Activated T-helper 17 cell treated with anti-CD3 and anti-CD28 coated beads, Interleukin-2, amount 50 U/mL, for 72 hours (primary cell): ENCODE results near the gene MON1A. TPM values are rescaled to one million over a fixed set of nuclear protein-coding genes. Genes with fewer than 3 reads are reported as not detected.
A peak's percentile ranks its signal among the peaks of the same experiment; 100 is the strongest.
"Not testable (repeated sequence)": the region's sequence is repeated elsewhere in the genome, so short reads cannot be mapped to it uniquely, and the experiment has no call there.

Source experiments
- ATAC-seq: fragments of 150-1000 bp; cut with Tn5 transposase; replicated peaks from 2 replicates; pipeline ENCODE4 v1.10.0; 2021; ENCODE audit warnings: mild to moderate bottlenecking, moderate library complexity
- H3K27ac Mint-ChIP-seq: one replicate; pipeline ENCODE4 v1.8.0; 2022; ENCODE audit warnings: mixed read lengths
- H3K27me3 Mint-ChIP-seq: one replicate; pipeline ENCODE4 v1.8.0; 2022; ENCODE audit warnings: mixed read lengths
- H3K36me3 Mint-ChIP-seq: one replicate; pipeline ENCODE4 v1.8.0; 2022; ENCODE audit warnings: low read depth, mild to moderate bottlenecking, mixed read lengths
- H3K4me1 Mint-ChIP-seq: one replicate; pipeline ENCODE4 v1.8.0; 2022; ENCODE audit warnings: mixed read lengths
- H3K4me3 Mint-ChIP-seq: one replicate; pipeline ENCODE4 v1.8.0; 2022; ENCODE audit warnings: mild to moderate bottlenecking, mixed read lengths
- H3K9me3 Mint-ChIP-seq: one replicate; pipeline ENCODE4 v1.8.0; 2022; ENCODE audit warnings: mixed read lengths
- total RNA-seq, 2 donors: library from RNA; stranded (reverse); gene quantifications; one replicate each; pipeline ENCODE4 v1.2.3, GENCODE V29; 2022

MON1A gene, protein sequence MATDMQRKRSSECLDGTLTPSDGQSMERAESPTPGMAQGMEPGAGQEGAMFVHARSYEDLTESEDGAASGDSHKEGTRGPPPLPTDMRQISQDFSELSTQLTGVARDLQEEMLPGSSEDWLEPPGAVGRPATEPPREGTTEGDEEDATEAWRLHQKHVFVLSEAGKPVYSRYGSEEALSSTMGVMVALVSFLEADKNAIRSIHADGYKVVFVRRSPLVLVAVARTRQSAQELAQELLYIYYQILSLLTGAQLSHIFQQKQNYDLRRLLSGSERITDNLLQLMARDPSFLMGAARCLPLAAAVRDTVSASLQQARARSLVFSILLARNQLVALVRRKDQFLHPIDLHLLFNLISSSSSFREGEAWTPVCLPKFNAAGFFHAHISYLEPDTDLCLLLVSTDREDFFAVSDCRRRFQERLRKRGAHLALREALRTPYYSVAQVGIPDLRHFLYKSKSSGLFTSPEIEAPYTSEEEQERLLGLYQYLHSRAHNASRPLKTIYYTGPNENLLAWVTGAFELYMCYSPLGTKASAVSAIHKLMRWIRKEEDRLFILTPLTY
- total RNA-seq = 10 to 100 TPM in 1 of 2 donors, 1 to 10 TPM in 1; 4.6 to 15.8 TPM

- H3K9me3 Mint-ChIP-seq = no peaks in the 10 kb centered on the region
- ATAC-seq = peak; percentile 97
- no peaks in the 10 kb centered on the region for H3K27me3 Mint-ChIP-seq
- H3K36me3 Mint-ChIP-seq = no peaks in the 10 kb centered on the region
- peak within 1 kb of the TSS; percentile 88 for H3K4me3 Mint-ChIP-seq
- H3K4me1 Mint-ChIP-seq = peaks cover 7% of the 10 kb centered on the region
- peak within 1 kb of the TSS; percentile 94 for H3K27ac Mint-ChIP-seq
These were observed at the start of gene MON1A for GRCh38 chr3:49929291-49930167. TSS of gene MON1A (minus strand) at chr3:49929811. CDS start at chr3:49913346, 16,465 bp downstream.

DNA sequence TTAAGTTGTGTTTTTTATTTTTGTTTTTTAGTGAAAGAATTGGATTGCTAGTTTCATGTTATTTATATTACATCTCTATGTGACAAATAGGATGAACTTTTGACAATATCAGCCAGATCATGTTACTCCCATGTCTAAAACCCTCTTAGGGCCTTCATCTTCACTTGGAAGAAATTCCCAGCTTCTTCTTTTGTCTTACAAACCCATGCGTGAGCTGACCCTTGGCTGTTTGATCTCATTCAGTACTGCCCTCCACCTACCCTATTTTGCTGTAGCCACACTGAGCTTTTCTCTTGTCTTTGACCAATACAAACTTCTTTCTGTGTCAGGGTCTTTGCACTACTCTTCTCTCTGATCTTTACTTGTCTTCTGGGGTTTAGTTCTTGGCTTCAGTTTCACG, 47.3 kb upstream of the MON1A start:
- Mint-ChIP-seq H3K27me3 (no peaks in the 10 kb centered on the region), H3K9me3 (no peaks in the 10 kb centered on the region), H3K36me3 (peaks cover 39% of the 10 kb centered on the region), H3K4me1 (no peaks in the 10 kb centered on the region), H3K4me3 (no peak overlapping the region), H3K27ac (no peak overlapping the region)
- no peak for ATAC-seq

- ATAC-seq = no peak
- Mint-ChIP-seq H3K27me3 (no peaks in the 10 kb centered on the region), H3K27ac (no peak overlapping the region), H3K9me3 (no peaks in the 10 kb centered on the region), H3K36me3 (peaks cover 74% of the 10 kb centered on the region), H3K4me1 (peaks cover 4% of the 10 kb centered on the region), H3K4me3 (no peak overlapping the region)
These were observed 43.0 kb upstream of the MON1A start for GRCh38 chr3:49972656-49973055.

- no peak overlapping the region for H3K4me3 Mint-ChIP-seq
- no peak overlapping the region for H3K27ac Mint-ChIP-seq
- no peaks in the 10 kb centered on the region for H3K9me3 Mint-ChIP-seq
- H3K4me1 Mint-ChIP-seq = peaks cover 4% of the 10 kb centered on the region
- peaks cover 85% of the 10 kb centered on the region for H3K36me3 Mint-ChIP-seq
- no peak for ATAC-seq
- H3K27me3 Mint-ChIP-seq = no peaks in the 10 kb centered on the region
These were observed 38.7 kb upstream of the MON1A start for GRCh38 chr3:49968346-49968745.

GRCh38 chr3:49967291-49967690, 37.7 kb upstream of the MON1A start:
- Mint-ChIP-seq H3K36me3 (peaks cover 82% of the 10 kb centered on the region), H3K27ac (no peak overlapping the region), H3K4me3 (no peak overlapping the region), H3K27me3 (no peaks in the 10 kb centered on the region), H3K9me3 (no peaks in the 10 kb centered on the region), H3K4me1 (peaks cover 4% of the 10 kb centered on the region)
- ATAC-seq = no peak

GRCh38 chr3:49966233-49966942, 36.8 kb upstream of the MON1A start:
- Mint-ChIP-seq H3K4me3 (no peak overlapping the region), H3K9me3 (no peaks in the 10 kb centered on the region), H3K4me1 (peaks cover 4% of the 10 kb centered on the region), H3K36me3 (peaks cover 77% of the 10 kb centered on the region), H3K27ac (no peak overlapping the region), H3K27me3 (no peaks in the 10 kb centered on the region)
- ATAC-seq = no peak

DNA sequence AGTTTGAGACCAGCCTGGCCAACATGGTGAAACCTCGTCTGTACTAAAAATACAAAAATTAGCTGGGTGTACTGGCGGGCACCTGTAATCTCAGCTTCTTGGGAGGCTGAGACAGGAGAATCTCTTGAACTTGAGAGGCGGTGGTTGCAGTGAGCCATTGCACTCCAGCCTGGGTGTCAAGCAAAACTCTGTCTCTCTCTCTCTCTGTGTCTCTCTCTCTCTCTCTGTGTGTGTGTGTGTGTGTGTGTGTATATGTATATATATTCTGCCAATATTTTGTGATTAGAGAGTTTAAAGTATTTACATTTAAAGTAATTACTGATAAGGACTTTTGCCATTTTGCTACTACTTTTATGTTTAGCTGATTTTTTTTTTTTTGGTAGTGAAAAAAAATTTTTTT, 26.0 kb upstream of the MON1A start:
- Mint-ChIP-seq H3K9me3 (no peaks in the 10 kb centered on the region), H3K4me3 (no peak overlapping the region), H3K4me1 (peaks cover 12% of the 10 kb centered on the region), H3K27me3 (no peaks in the 10 kb centered on the region), H3K27ac (no peak overlapping the region), H3K36me3 (peaks cover 11% of the 10 kb centered on the region)
- ATAC-seq = no peak

- Mint-ChIP-seq H3K4me3 (no peak overlapping the region), H3K27ac (no peak overlapping the region), H3K4me1 (peaks cover 11% of the 10 kb centered on the region), H3K9me3 (no peaks in the 10 kb centered on the region), H3K36me3 (peaks cover 12% of the 10 kb centered on the region), H3K27me3 (no peaks in the 10 kb centered on the region)
- ATAC-seq = no peak
These were observed 23.3 kb upstream of the MON1A start for GRCh38 chr3:49952924-49953323.

- no peak for ATAC-seq
- peaks cover 56% of the 10 kb centered on the region for H3K36me3 Mint-ChIP-seq
- no peaks in the 10 kb centered on the region for H3K9me3 Mint-ChIP-seq
- peak overlapping the region; percentile 49 for H3K4me3 Mint-ChIP-seq
- H3K4me1 Mint-ChIP-seq = peaks cover 11% of the 10 kb centered on the region
- H3K27me3 Mint-ChIP-seq = no peaks in the 10 kb centered on the region
- H3K27ac Mint-ChIP-seq = no peak overlapping the region
These were observed 13.0 kb upstream of the MON1A start for GRCh38 chr3:49942651-49943050.

DNA sequence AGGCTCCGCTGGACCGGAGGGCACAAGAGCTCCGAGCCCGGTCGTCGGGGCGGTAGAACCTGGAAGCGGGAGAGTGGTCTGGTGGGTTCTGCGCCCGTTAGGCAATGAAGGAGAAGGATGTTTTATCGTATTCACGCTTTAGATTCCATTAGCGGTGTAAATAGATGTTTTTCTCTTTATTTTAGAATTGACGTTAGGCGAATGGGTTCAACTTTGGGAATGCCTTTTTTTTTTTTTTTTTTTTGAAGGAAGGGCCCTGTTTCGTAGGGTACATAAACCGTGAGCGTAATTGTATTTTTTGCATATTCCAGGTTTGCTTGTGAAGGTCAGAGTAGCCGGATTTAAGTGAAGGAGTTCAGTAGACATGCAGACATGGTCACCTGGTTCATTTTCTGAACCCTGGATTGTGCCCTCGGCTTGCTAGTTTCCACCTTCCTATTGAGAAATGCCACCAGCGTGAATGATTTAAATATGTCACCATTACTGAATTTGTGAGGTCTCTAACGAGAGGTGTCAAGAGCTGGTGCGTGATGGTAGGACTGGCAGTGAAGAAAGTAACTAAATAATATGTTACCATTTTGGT, 11.1 kb upstream of the MON1A start:
- no peaks in the 10 kb centered on the region for H3K27me3 Mint-ChIP-seq
- no peak for ATAC-seq
- H3K27ac Mint-ChIP-seq = peak overlapping the region; percentile 95
- H3K9me3 Mint-ChIP-seq = no peaks in the 10 kb centered on the region
- peaks cover 44% of the 10 kb centered on the region for H3K36me3 Mint-ChIP-seq
- peaks cover 11% of the 10 kb centered on the region for H3K4me1 Mint-ChIP-seq
- peak overlapping the region; percentile 94 for H3K4me3 Mint-ChIP-seq

- H3K27ac Mint-ChIP-seq = peak within 1 kb of the TSS; percentile 95
- no peaks in the 10 kb centered on the region for H3K27me3 Mint-ChIP-seq
- H3K4me3 Mint-ChIP-seq = peak within 1 kb of the TSS; percentile 94
- ATAC-seq = peak; percentile 97
- H3K36me3 Mint-ChIP-seq = peaks cover 38% of the 10 kb centered on the region
- peaks cover 11% of the 10 kb centered on the region for H3K4me1 Mint-ChIP-seq
- no peaks in the 10 kb centered on the region for H3K9me3 Mint-ChIP-seq
These were observed 10.5 kb upstream of the MON1A start, which contains the start of gene RBM6 for GRCh38 chr3:49939858-49940666. TSS of gene RBM6 (plus strand) at chr3:49940150. CDS start at chr3:49962642, 22,492 bp downstream.

DNA sequence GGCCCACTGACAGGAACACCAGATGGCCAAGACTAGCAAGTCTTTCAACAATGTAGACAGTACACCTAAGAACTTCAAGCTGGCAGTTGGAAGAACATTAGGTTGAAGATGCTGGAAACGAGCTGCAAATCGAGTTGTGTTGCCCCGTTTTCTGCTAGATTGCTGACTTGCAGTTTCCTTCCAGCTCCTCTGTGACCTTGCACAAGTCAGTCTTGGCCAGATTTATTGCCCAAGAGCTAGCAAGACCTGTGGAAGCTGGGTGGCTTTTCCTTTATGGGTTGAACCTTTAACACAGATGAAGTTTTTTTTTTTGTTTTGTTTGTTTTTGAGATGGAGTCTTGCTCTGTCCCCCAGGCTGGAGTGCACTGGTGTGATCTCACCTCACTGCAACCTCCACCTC, 7.5 kb upstream of the MON1A start:
- no peak overlapping the region for H3K27ac Mint-ChIP-seq
- no peak overlapping the region for H3K4me3 Mint-ChIP-seq
- no peaks in the 10 kb centered on the region for H3K27me3 Mint-ChIP-seq
- no peaks in the 10 kb centered on the region for H3K4me1 Mint-ChIP-seq
- no peak for ATAC-seq
- peaks cover 14% of the 10 kb centered on the region for H3K36me3 Mint-ChIP-seq
- H3K9me3 Mint-ChIP-seq = no peaks in the 10 kb centered on the region

DNA sequence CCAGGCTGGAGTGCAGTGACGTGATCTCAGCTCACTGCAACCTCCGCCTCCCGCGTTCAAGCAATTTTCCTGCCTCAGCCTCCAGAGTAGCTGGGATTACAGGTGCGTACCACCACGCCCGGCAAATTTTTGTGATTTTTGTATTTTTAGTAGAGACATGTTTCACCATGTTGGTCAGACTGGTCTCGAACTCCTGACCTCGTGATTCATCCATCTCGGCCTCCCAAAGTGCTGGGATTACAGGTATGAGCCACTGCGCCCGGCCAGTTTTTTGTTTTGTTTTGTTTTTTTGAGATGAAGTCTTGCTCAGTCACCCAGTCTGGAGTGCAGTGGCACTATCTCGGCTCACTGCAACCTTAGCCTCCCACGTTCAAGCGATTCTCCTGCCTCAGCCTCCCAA, 2.7 kb upstream of the MON1A start:
- not testable (repeated sequence) for H3K36me3 Mint-ChIP-seq, H3K4me3 Mint-ChIP-seq, H3K4me1 Mint-ChIP-seq, H3K27ac Mint-ChIP-seq, H3K27me3 Mint-ChIP-seq, ATAC-seq, H3K9me3 Mint-ChIP-seq
